Gastrocnemius medialis (tissue), 4 donors: ENCODE data around the gene CACNA1H. TPM values are rescaled to one million over a fixed set of nuclear protein-coding genes. Genes with fewer than 3 reads are reported as not detected.

ENCODE experiments used
- ATAC-seq, 2 donors: fragments of 150-250 bp; one replicate each; pipeline ENCODE4 v1.9.1; 2016
- DNase-seq, 2 donors: peaks; one replicate each; pipeline ENCODE4 v3.0.0-alpha.2; 2019
- H3K27ac ChIP-seq, 4 donors: fragments of 200-600 bp; sonication (generic); 1 replicate in 1 of 4; 2 replicates in 3 of 4; pipeline ENCODE4 v1.5.1; 2016 to 2018; ENCODE audit warnings: mild to moderate bottlenecking in 2 of 4, moderate library complexity in 1 of 4
- H3K27me3 ChIP-seq, 3 donors: fragments of 200-600 bp; sonication (generic) in 2 of 3; 1 replicate in 1 of 3; 2 replicates in 2 of 3; pipeline versions ENCODE4 v1.5.1 to v1.6.0; 2016 to 2019; ENCODE audit warnings: mild to moderate bottlenecking in 1 of 3, moderate library complexity in 1 of 3
- H3K36me3 ChIP-seq, 2 donors: fragments of 200-600 bp; sonication (generic) in 1 of 2; one replicate each; pipeline ENCODE4 v1.5.1; 2017 to 2018
- H3K4me1 ChIP-seq, 2 donors: fragments of 200-600 bp; sonication (generic) in 1 of 2; one replicate each; pipeline ENCODE4 v1.5.1; 2016 to 2017; ENCODE audit warnings: mild to moderate bottlenecking in 2 of 2
- H3K4me3 ChIP-seq, 4 donors: fragments of 200-600 bp; sonication (generic) in 3 of 4; 1 replicate in 1 of 4; 2 replicates in 3 of 4; pipeline ENCODE4 v1.5.1; 2016 to 2019; ENCODE audit warnings: mild to moderate bottlenecking in 2 of 4
- H3K9me3 ChIP-seq, 3 donors: fragments of 200-600 bp; sonication (generic) in 2 of 3; 1 replicate in 1 of 3; 2 replicates in 2 of 3; pipeline ENCODE4 v1.5.1; 2016 to 2019
- POLR2A ChIP-seq, 2 donors: fragments of 450-650 bp; IDR thresholded peaks; one replicate each; pipeline ENCODE4 v1.6.1; 2017; ENCODE audit warnings: antibody characterized with exemption in 2 of 2, mild to moderate bottlenecking in 2 of 2, moderate library complexity in 2 of 2
- in situ Hi-C, 4 donors: fragments of 200-750 bp; cut with MboI; loops; one replicate each; pipeline versions ENCODE4 v1.15.0 to v1.8.0; 2017; ENCODE audit warnings: low sequenced_read_pairs in 4 of 4
- intact Hi-C: fragments of 100-400 bp; cut with DNase I; formaldehyde crosslinking; loops from one replicate; pipeline ENCODE4 v1.15.1; 2023; ENCODE audit warnings: low total_unique reads
- total RNA-seq, 4 donors: library from RNA; depleted of rRNA; stranded (reverse); fragments of >200 nt; gene quantifications; one replicate each; pipeline versions ENCODE4 v1.1.0 to v1.2.3, GENCODE V29; 2016
- TF ChIP-seq, protein P1 (sequence below), 5 experiments: fragments of 450-650 bp in 3 of 5; fragments of 200-600 bp in 2 of 5; sonication (generic) in 2 of 5; IDR thresholded peaks in 4 of 5; conservative IDR thresholded peaks in 1 of 5; 1 replicate in 4 of 5; 2 replicates in 1 of 5; pipeline ENCODE4 v1.5.1; 2016 to 2019; ENCODE audit warnings: antibody characterized with exemption in 5 of 5, mild to moderate bottlenecking in 3 of 5, moderate library complexity in 3 of 5

CACNA1H gene
- total RNA-seq, 4 donors from 2014 or later: 3.7 to 12.8 (median 4.5) TPM

DNA sequence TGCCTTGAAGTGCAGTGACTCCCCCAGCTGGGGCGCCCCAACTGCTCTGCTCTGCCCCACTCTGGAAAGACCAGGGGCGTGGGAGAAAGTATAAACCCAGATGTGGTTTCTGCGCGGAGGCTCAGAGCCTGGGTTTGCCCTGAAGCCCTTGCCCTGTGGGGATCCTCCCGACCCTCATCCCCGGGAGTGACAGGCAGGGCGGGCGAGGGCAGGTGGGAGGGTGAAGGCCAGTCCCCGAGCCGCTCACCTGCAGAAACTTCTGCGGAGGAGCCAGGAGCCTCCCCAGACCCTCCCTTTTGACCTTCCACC, 106.8 kb downstream of the CACNA1H start:
- no peak for TF ChIP-seq POLR2A (IDR thresholded peaks at IDR 0.05)
- TF ChIP-seq, protein P1, sequence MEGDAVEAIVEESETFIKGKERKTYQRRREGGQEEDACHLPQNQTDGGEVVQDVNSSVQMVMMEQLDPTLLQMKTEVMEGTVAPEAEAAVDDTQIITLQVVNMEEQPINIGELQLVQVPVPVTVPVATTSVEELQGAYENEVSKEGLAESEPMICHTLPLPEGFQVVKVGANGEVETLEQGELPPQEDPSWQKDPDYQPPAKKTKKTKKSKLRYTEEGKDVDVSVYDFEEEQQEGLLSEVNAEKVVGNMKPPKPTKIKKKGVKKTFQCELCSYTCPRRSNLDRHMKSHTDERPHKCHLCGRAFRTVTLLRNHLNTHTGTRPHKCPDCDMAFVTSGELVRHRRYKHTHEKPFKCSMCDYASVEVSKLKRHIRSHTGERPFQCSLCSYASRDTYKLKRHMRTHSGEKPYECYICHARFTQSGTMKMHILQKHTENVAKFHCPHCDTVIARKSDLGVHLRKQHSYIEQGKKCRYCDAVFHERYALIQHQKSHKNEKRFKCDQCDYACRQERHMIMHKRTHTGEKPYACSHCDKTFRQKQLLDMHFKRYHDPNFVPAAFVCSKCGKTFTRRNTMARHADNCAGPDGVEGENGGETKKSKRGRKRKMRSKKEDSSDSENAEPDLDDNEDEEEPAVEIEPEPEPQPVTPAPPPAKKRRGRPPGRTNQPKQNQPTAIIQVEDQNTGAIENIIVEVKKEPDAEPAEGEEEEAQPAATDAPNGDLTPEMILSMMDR (IDR thresholded peaks at IDR 0.05 in 4 of 5, conservative IDR thresholded peaks at IDR 0.05 in 1 of 5): no peak
- H3K4me3 ChIP-seq: no peak overlapping the region
- no peak for DNase-seq
- in situ Hi-C loops: no loop called here
- H3K4me1 ChIP-seq: no peaks in the 10 kb centered on the region
- intact Hi-C loops: no loop called here
- no peak for ATAC-seq
- H3K36me3 ChIP-seq: no peaks in the 10 kb centered on the region
- H3K27me3 ChIP-seq: peaks cover 34 to 56% (median 45%) of the 10 kb centered on the region in 3 donors
- no peaks in the 10 kb centered on the region for H3K9me3 ChIP-seq
- no peak overlapping the region for H3K27ac ChIP-seq

DNA sequence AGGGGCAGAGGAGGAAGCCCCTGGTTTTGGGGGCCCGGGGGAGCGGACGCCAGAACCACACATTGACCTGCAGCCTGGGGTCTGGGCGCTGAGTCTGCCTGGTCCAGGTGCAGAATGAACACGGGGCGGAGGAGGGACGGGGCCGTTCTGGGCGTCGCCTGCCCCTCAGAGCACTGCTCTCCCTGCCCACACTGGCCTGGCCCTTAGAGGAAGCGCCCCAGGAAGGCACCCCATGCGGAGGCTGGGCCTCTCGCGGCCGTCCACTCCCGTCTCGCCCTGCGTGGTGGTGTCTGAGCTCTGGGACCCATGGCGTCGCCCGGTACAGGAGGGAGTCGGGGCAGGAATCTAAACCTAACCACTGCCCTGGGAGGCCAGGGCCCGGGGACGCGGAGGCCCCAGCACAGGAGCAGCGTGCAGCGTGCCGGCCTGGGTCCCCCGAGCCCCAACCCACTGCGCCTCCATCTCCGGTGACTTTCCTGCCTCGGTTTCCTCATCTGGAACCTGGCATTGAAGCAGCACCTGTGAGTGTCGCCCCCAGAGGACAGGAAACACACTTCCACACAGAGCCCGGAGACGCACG, 107.3 kb downstream of the CACNA1H start:
- Histone ChIP-seq H3K27ac (no peak overlapping the region), H3K9me3 (no peaks in the 10 kb centered on the region), H3K36me3 (no peaks in the 10 kb centered on the region), H3K4me1 (no peaks in the 10 kb centered on the region), H3K4me3 (no peak overlapping the region), H3K27me3 (peaks cover 34 to 56% (median 45%) of the 10 kb centered on the region in 3 donors)
- DNase-seq: no peak
- ATAC-seq: no peak
- in situ Hi-C loops (no loop called here), intact Hi-C loops (no loop called here)
- TF ChIP-seq, protein P1 (IDR thresholded peaks at IDR 0.05 in 4 of 5, conservative IDR thresholded peaks at IDR 0.05 in 1 of 5): no peak
- no peak for TF ChIP-seq POLR2A (IDR thresholded peaks at IDR 0.05)

DNA sequence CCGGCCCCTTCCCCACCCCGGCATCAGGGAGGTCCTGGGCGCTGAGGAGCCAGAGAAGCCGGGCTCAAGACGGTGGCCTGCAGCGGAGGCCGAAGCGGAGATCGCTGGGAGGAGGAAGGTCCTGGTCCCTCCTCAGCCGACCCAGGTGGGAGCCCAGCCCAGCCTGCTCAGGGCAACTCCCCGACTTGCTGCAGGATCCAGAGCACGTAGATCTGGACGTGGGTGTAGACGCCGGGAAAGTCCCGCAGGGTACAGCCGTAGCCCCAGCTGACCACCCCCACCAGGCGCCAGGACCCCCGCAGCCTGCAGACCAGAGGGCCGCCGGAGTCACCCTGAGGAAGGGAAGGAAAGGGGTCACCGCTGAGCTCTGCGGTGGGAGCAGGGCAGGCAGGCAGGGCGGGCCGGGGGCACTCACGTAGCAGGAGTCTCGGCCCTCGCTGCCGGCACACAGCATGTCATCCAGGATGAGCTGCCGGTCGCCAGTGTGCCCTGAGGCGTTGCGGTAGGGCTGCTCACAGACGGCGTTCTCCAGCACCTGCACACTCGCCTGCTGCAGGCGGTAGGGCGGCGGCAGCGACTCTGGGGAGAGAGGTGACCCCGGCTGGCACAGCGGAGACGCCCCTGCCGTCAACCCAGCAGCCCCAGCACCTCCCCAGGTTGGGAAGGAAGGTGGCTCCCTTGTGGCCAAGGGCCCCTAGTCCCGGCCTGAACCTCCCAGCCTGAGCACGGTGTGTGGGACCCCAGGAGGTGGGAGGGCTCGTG, 108.4 kb downstream of the CACNA1H start:
- TF ChIP-seq, protein P1 (IDR thresholded peaks at IDR 0.05 in 4 of 5, conservative IDR thresholded peaks at IDR 0.05 in 1 of 5): no peak
- TF ChIP-seq POLR2A (IDR thresholded peaks at IDR 0.05): no peak
- peaks cover 34 to 55% (median 45%) of the 10 kb centered on the region in 3 donors for H3K27me3 ChIP-seq
- H3K36me3 ChIP-seq: no peaks in the 10 kb centered on the region
- in situ Hi-C loops: no loop called here
- H3K4me3 ChIP-seq: no peak overlapping the region
- intact Hi-C loops: no loop called here
- no peaks in the 10 kb centered on the region for H3K4me1 ChIP-seq
- ATAC-seq (no peak), DNase-seq (no peak)
- no peaks in the 10 kb centered on the region for H3K9me3 ChIP-seq
- H3K27ac ChIP-seq: no peak overlapping the region

DNA sequence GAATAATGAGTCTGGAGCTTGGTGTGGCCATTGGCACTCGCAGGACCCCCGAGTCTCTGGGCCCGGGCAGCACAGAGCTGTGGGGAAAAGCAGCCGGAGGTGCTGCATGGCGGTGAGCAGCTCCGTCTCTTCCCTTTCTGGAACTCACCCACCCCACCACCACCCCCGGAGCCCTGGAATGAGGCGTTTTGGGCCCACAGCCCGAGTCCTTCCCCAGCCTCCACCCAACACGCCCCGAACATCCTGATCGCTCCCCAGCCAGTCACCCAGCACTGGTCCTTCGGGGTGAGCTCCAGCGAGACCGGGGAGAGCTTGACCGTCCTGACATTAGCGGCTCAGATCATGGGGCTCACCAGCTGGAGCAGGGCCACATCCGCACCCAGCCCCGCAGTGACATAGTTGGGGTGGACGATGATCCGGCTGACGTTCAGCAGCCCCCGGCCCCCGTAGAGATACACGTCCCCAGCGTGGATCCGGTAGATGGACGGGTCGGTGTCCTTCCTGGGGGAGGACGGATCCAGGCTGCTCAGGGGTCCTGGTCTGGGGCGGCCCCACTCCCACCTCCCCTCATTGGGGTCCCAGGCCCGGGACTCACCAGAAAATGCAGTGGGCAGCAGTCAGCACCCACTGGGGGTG, 109.4 kb downstream of the CACNA1H start:
- in situ Hi-C loops: no loop called here
- intact Hi-C loops: no loop called here
- no peaks in the 10 kb centered on the region for H3K9me3 ChIP-seq
- no peak for ATAC-seq
- no peak overlapping the region for H3K27ac ChIP-seq
- peaks cover 34 to 47% (median 45%) of the 10 kb centered on the region in 3 donors for H3K27me3 ChIP-seq
- H3K4me3 ChIP-seq: no peak overlapping the region
- no peak for DNase-seq
- H3K36me3 ChIP-seq: no peaks in the 10 kb centered on the region
- H3K4me1 ChIP-seq: no peaks in the 10 kb centered on the region
- TF ChIP-seq, protein P1 (IDR thresholded peaks at IDR 0.05 in 4 of 5, conservative IDR thresholded peaks at IDR 0.05 in 1 of 5): no peak
- TF ChIP-seq POLR2A (IDR thresholded peaks at IDR 0.05): no peak
